ENCODE data around the gene FIZ1. TPM values are rescaled to one million over a fixed set of nuclear protein-coding genes. Genes with fewer than 3 reads are reported as not detected.

FIZ1 gene
- total RNA-seq, 1 donor from 2014 or later: 8.4 TPM

GRCh38 chr19:55637534-55637933 lies 38.2 kb upstream of the FIZ1 start:
- no peak for DNase-seq (ENCODE audit: low read depth)
- no peaks in the 10 kb centered on the region for H3K27me3 ChIP-seq (ENCODE audit: control insufficient read depth, insufficient read depth, low read length)
- TF ChIP-seq, protein P1, sequence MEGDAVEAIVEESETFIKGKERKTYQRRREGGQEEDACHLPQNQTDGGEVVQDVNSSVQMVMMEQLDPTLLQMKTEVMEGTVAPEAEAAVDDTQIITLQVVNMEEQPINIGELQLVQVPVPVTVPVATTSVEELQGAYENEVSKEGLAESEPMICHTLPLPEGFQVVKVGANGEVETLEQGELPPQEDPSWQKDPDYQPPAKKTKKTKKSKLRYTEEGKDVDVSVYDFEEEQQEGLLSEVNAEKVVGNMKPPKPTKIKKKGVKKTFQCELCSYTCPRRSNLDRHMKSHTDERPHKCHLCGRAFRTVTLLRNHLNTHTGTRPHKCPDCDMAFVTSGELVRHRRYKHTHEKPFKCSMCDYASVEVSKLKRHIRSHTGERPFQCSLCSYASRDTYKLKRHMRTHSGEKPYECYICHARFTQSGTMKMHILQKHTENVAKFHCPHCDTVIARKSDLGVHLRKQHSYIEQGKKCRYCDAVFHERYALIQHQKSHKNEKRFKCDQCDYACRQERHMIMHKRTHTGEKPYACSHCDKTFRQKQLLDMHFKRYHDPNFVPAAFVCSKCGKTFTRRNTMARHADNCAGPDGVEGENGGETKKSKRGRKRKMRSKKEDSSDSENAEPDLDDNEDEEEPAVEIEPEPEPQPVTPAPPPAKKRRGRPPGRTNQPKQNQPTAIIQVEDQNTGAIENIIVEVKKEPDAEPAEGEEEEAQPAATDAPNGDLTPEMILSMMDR (IDR thresholded peaks at IDR 0.05; ENCODE audit: insufficient read depth, low read length, poor library complexity, severe bottlenecking): no peak
- H3K36me3 ChIP-seq (ENCODE audit: control insufficient read depth, insufficient read depth, low read length): no peaks in the 10 kb centered on the region
- H3K4me3 ChIP-seq (ENCODE audit: low read depth, low read length): no peak overlapping the region

DNA sequence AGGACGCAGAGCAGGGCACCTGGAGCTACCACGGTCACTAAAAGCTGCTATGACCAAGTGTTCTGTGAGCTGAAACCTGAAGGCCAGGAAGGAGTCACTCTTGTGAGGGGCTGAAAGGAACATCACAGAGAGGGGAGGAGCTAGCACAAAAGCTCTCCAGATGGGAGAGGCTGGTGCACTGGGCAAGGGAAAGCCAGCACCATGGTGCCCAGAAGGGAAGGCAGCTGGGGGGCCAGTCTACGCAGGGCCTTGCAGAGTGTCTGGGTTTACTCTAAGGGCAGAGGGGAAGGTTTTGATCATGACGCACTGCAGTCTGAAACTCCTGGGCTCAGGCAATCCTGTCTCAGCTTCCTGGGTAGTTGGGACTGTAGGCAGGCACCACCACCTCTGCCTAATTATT lies 37.4 kb upstream of the FIZ1 start:
- TF ChIP-seq, protein P1 (IDR thresholded peaks at IDR 0.05; ENCODE audit: insufficient read depth, low read length, poor library complexity, severe bottlenecking): no peak
- no peak for DNase-seq (ENCODE audit: low read depth)
- Histone ChIP-seq H3K27me3 (ENCODE audit: control insufficient read depth, insufficient read depth, low read length) (no peaks in the 10 kb centered on the region), H3K36me3 (ENCODE audit: control insufficient read depth, insufficient read depth, low read length) (no peaks in the 10 kb centered on the region), H3K4me3 (ENCODE audit: low read depth, low read length) (no peak overlapping the region)

DNA sequence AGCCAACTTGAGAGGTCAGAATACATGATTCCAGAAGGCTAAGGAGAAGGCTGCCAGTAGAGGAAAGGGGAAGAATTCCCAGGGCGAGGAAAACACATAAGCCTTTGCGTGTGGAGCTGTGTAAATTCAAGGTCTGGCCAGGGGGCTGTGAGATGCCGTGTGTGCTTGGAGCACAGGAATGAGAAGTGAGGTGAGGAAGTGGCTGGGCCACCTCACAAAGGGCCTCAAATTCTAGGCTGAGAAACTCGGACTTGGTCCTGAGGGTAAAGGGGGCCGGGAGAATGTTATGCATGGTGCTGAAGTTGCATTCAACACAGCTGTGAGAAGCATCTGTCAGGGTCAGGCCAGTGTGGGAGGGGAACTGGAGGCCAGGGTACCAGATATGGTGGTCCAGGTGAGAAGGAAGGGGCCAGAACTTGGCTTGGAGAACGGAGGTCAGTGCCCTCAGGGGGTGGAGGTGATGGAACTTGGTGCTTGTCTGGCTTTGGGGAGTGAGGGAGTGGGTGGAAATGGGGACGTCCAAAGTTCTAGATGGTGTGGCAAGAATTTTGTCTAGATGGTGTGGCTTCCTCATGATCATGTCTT lies 36.6 kb upstream of the FIZ1 start:
- Histone ChIP-seq H3K4me3 (ENCODE audit: low read depth, low read length) (peak overlapping the region; percentile 69), H3K27me3 (ENCODE audit: control insufficient read depth, insufficient read depth, low read length) (no peaks in the 10 kb centered on the region), H3K36me3 (ENCODE audit: control insufficient read depth, insufficient read depth, low read length) (no peaks in the 10 kb centered on the region)
- no peak for DNase-seq (ENCODE audit: low read depth)
- TF ChIP-seq, protein P1 (IDR thresholded peaks at IDR 0.05; ENCODE audit: insufficient read depth, low read length, poor library complexity, severe bottlenecking): no peak

- H3K27me3 ChIP-seq (ENCODE audit: control insufficient read depth, insufficient read depth, low read length): no peaks in the 10 kb centered on the region
- no peak for DNase-seq (ENCODE audit: low read depth)
- TF ChIP-seq, protein P1 (IDR thresholded peaks at IDR 0.05; ENCODE audit: insufficient read depth, low read length, poor library complexity, severe bottlenecking): no peak
- peak overlapping the region; percentile 69 for H3K4me3 ChIP-seq (ENCODE audit: low read depth, low read length)
- H3K36me3 ChIP-seq (ENCODE audit: control insufficient read depth, insufficient read depth, low read length): no peaks in the 10 kb centered on the region
These were observed 36.0 kb upstream of the FIZ1 start for GRCh38 chr19:55635334-55635717.

DNA sequence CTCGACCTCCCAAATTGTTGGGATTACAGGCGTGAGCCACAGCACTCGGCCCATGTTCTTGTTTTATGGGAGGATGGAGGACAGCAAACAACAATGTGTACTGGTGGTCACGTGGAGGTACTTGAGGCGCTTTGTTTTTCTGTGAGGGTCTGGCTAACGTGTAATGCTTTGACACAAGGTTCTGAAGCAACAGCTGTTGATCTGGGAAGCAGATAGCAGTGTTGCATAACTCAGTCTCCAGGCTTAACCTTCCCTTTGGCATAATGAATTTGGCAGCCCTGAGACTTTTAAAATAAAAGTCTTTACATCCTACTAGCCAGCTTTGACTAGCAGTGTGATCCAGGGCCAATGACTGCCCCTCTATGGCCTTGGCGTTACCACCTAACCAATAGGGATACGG lies 34.5 kb upstream of the FIZ1 start:
- no peaks in the 10 kb centered on the region for H3K36me3 ChIP-seq (ENCODE audit: control insufficient read depth, insufficient read depth, low read length)
- TF ChIP-seq, protein P1 (IDR thresholded peaks at IDR 0.05; ENCODE audit: insufficient read depth, low read length, poor library complexity, severe bottlenecking): no peak
- DNase-seq (ENCODE audit: low read depth): no peak
- H3K4me3 ChIP-seq (ENCODE audit: low read depth, low read length): no peak overlapping the region
- no peaks in the 10 kb centered on the region for H3K27me3 ChIP-seq (ENCODE audit: control insufficient read depth, insufficient read depth, low read length)

GRCh38 chr19:55632463-55632834 lies 33.1 kb upstream of the FIZ1 start:
- Histone ChIP-seq H3K36me3 (ENCODE audit: control insufficient read depth, insufficient read depth, low read length) (no peaks in the 10 kb centered on the region), H3K4me3 (ENCODE audit: low read depth, low read length) (no peak overlapping the region), H3K27me3 (ENCODE audit: control insufficient read depth, insufficient read depth, low read length) (no peaks in the 10 kb centered on the region)
- TF ChIP-seq, protein P1 (IDR thresholded peaks at IDR 0.05; ENCODE audit: insufficient read depth, low read length, poor library complexity, severe bottlenecking): peak; percentile 80
- DNase-seq (ENCODE audit: low read depth): peak; percentile 89

All from kidney epithelial cell (primary cell).